ENCODE data around the gene SLC6A7. TPM values are rescaled to one million over a fixed set of nuclear protein-coding genes. Genes with fewer than 3 reads are reported as not detected.
A peak's percentile ranks its signal among the peaks of the same experiment; 100 is the strongest.

The SLC6A7 gene
- total RNA-seq (2022): not detected in 2 replicates
- Bru-seq, nascent RNA: percentile 5 among the genes with signal in this experiment
- BruChase-seq, experiment 1, labeled RNA remaining after a 6-hour chase: percentile 3 among the genes with signal in this experiment
- not detected for BruChase-seq, experiment 2, labeled RNA remaining after a 2-hour chase
- long read RNA-seq: 0 reads

GRCh38 chr5:150189728-150190502 is at the start of gene SLC6A7:
Gene SLC6A7 (plus strand): TSS chr5:150190062. CDS start chr5:150190328, 266 bp downstream.
- H3K36me3 Mint-ChIP-seq (ENCODE audit: insufficient read depth, unreplicated experiment): no peaks in the 10 kb centered on the region
- intact Hi-C loops (cut with micrococcal nuclease; ENCODE audit: unreplicated experiment): no loop called here
- no peak within 1 kb of the TSS for H3K4me3 Mint-ChIP-seq (ENCODE audit: low read depth, unreplicated experiment)
- CTCF ChIA-PET: no interaction called here
- no peak within 1 kb of the TSS for H3K27ac Mint-ChIP-seq (ENCODE audit: unreplicated experiment)
- BruUV-seq (replicated peaks): no TSS peak
- H3K4me1 Mint-ChIP-seq (ENCODE audit: low read depth, unreplicated experiment): no peaks in the 10 kb centered on the region
- no peak for DNase-seq
- H3K9me3 Mint-ChIP-seq (ENCODE audit: low read depth, unreplicated experiment): no peaks in the 10 kb centered on the region
- TF ChIP-seq CTCF (IDR thresholded peaks at IDR 0.05; ENCODE audit: unreplicated experiment): no peak
- H3K27me3 Mint-ChIP-seq (ENCODE audit: unreplicated experiment): peaks cover 97% of the 10 kb centered on the region

- intact Hi-C loops (cut with micrococcal nuclease; ENCODE audit: unreplicated experiment): no loop called here
- TF ChIP-seq CTCF (IDR thresholded peaks at IDR 0.05; ENCODE audit: unreplicated experiment): no peak
- no TSS peak for BruUV-seq (replicated peaks)
Measured at GRCh38 chr5:150140830-150141229, 49.0 kb upstream of the SLC6A7 start.

GRCh38 chr5:150141544-150142184 is 48.2 kb upstream of the SLC6A7 start:
- Mint-ChIP-seq H3K4me1 (ENCODE audit: low read depth, unreplicated experiment) (peaks cover 15% of the 10 kb centered on the region), H3K4me3 (ENCODE audit: low read depth, unreplicated experiment) (no peak overlapping the region), H3K9me3 (ENCODE audit: low read depth, unreplicated experiment) (no peaks in the 10 kb centered on the region), H3K36me3 (ENCODE audit: insufficient read depth, unreplicated experiment) (peaks cover 5% of the 10 kb centered on the region), H3K27ac (ENCODE audit: unreplicated experiment) (no peak overlapping the region), H3K27me3 (ENCODE audit: unreplicated experiment) (peaks cover 49% of the 10 kb centered on the region)
- CTCF ChIA-PET: no interaction called here
- BruUV-seq (replicated peaks): no TSS peak
- DNase-seq: no peak
- intact Hi-C loops (cut with micrococcal nuclease; ENCODE audit: unreplicated experiment): no loop called here
- TF ChIP-seq CTCF (IDR thresholded peaks at IDR 0.05; ENCODE audit: unreplicated experiment): no peak

More at GRCh38 chr5:150140830-150141229, 49.0 kb upstream of the SLC6A7 start:
- peaks cover 5% of the 10 kb centered on the region for H3K36me3 Mint-ChIP-seq (ENCODE audit: insufficient read depth, unreplicated experiment)
- CTCF ChIA-PET: no interaction called here
- H3K27me3 Mint-ChIP-seq (ENCODE audit: unreplicated experiment): peaks cover 45% of the 10 kb centered on the region
- DNase-seq: no peak
- peaks cover 15% of the 10 kb centered on the region for H3K4me1 Mint-ChIP-seq (ENCODE audit: low read depth, unreplicated experiment)
- no peaks in the 10 kb centered on the region for H3K9me3 Mint-ChIP-seq (ENCODE audit: low read depth, unreplicated experiment)
- H3K27ac Mint-ChIP-seq (ENCODE audit: unreplicated experiment): no peak overlapping the region
- no peak overlapping the region for H3K4me3 Mint-ChIP-seq (ENCODE audit: low read depth, unreplicated experiment)

GRCh38 chr5:150142185-150142958 is 47.5 kb upstream of the SLC6A7 start:
- intact Hi-C loops (cut with micrococcal nuclease; ENCODE audit: unreplicated experiment): no loop called here
- CTCF ChIA-PET: no interaction called here
- DNase-seq: no peak
- H3K27me3 Mint-ChIP-seq (ENCODE audit: unreplicated experiment): peaks cover 42% of the 10 kb centered on the region
- H3K36me3 Mint-ChIP-seq (ENCODE audit: insufficient read depth, unreplicated experiment): peaks cover 5% of the 10 kb centered on the region
- no TSS peak for BruUV-seq (replicated peaks)
- no peaks in the 10 kb centered on the region for H3K9me3 Mint-ChIP-seq (ENCODE audit: low read depth, unreplicated experiment)
- no peak for TF ChIP-seq CTCF (IDR thresholded peaks at IDR 0.05; ENCODE audit: unreplicated experiment)
- H3K4me3 Mint-ChIP-seq (ENCODE audit: low read depth, unreplicated experiment): no peak overlapping the region
- peaks cover 14% of the 10 kb centered on the region for H3K4me1 Mint-ChIP-seq (ENCODE audit: low read depth, unreplicated experiment)
- no peak overlapping the region for H3K27ac Mint-ChIP-seq (ENCODE audit: unreplicated experiment)
